K562 (cell line): Measurements from ENCODE around the gene IFTAP. TPM values are rescaled to one million over a fixed set of nuclear protein-coding genes. Genes with fewer than 3 reads are reported as not detected.

ENCODE experiments used
- PTTG1 ChIP-seq: fragments of 450-650 bp; IDR thresholded peaks from 2 replicates; pipeline ENCODE4 v1.6.1; 2016; ENCODE audit warnings: low read depth, mild to moderate bottlenecking, missing genetic modification characterization, missing compliant biosample characterization
- TBP ChIP-seq: optimal IDR thresholded peaks from 2 replicates; pipeline ENCODE3; 2011; ENCODE audit warnings: low read depth, low read length, improper control_type of control experiment
- ZNF175 ChIP-seq: fragments of 200-800 bp; sonication (Bioruptor generic); IDR thresholded peaks from 2 replicates; pipeline ENCODE4 v1.6.1; 2016; ENCODE audit warnings: low read depth, mild to moderate bottlenecking, missing genetic modification characterization, missing compliant biosample characterization
- polyA plus RNA-seq, 8 experiments: library from polyadenylated mRNA; depleted of rRNA in 4 of 8; stranded (reverse) in 5 of 8; unstranded in 3 of 8; fragments of >200 nt; fragmentation: Nextera tagmentation in 2 of 8; fragmentation: Illumina TruSeq in 1 of 8; extraction: Ambion mirVana in 2 of 8; extraction: Trizol in 1 of 8; gene quantifications; 2 replicates each; pipeline versions ENCODE4 v1.2.1 to v1.2.3, GENCODE V29; 2011 to 2014; ENCODE audit warnings: inconsistent platforms in 1 of 8, missing spikeins in 1 of 8
- total RNA-seq, 7 experiments: library from RNA; depleted of rRNA in 6 of 7; stranded (reverse); fragments of >200 nt in 6 of 7; fragmentation: Illumina TruSeq in 2 of 7; extraction: Trizol in 2 of 7; gene quantifications; 2 replicates each; pipeline versions ENCODE4 v1.2.1 to v1.2.3, GENCODE V29; 2011 to 2021; ENCODE audit warnings: low replicate concordance in 1 of 7
- TF ChIP-seq, protein P1 (sequence below): fragments of 200-800 bp; sonication (Bioruptor generic); IDR thresholded peaks from 2 replicates; pipeline ENCODE4 v1.6.1; 2016; ENCODE audit warnings: missing genetic modification characterization, missing compliant biosample characterization
- TF ChIP-seq, protein P2 (sequence below): IDR thresholded peaks from 2 replicates; pipeline ENCODE4 v1.6.1; 2012; ENCODE audit warnings: low read depth, low read length, improper control_type of control experiment, borderline replicate concordance
- TF ChIP-seq, protein P3 (sequence below), 2 experiments: fragments of 450-650 bp; IDR thresholded peaks; 2 replicates each; pipeline ENCODE4 v1.6.1; 2016; ENCODE audit warnings: mild to moderate bottlenecking in 2 of 2, borderline replicate concordance in 1 of 2, low read depth in 1 of 2, moderate library complexity in 1 of 2
- TF ChIP-seq, protein P4 (sequence below): fragments of 450-650 bp; IDR thresholded peaks from 2 replicates; pipeline ENCODE4 v1.6.1; 2016; ENCODE audit warnings: low read depth, mild to moderate bottlenecking, moderate library complexity

The IFTAP gene
- total and polyA plus RNA-seq, 9 of the 15 experiments (the other 6 are each of a cell fraction or from before 2014, with no cell fraction given), result 9.2 to 30.0 (median 17.0) TPM

DNA sequence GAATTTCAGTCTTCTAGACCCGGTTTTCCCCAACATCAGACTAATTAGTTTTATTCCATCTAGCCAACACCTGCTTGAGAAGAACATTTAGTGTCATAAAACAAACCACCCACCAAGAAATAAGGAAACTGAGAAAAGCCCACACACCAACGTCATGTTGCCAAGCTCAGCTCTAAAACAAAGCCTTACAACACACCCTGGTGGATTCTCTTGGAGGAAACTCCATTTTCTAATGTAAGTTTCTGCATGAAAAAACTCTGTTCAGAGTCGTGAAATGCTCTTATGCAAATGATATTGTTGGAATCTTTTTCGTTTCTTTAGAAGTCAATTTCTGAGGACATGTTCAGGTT, 108.7 kb downstream of the IFTAP start (continued):
- TF ChIP-seq, protein P1, sequence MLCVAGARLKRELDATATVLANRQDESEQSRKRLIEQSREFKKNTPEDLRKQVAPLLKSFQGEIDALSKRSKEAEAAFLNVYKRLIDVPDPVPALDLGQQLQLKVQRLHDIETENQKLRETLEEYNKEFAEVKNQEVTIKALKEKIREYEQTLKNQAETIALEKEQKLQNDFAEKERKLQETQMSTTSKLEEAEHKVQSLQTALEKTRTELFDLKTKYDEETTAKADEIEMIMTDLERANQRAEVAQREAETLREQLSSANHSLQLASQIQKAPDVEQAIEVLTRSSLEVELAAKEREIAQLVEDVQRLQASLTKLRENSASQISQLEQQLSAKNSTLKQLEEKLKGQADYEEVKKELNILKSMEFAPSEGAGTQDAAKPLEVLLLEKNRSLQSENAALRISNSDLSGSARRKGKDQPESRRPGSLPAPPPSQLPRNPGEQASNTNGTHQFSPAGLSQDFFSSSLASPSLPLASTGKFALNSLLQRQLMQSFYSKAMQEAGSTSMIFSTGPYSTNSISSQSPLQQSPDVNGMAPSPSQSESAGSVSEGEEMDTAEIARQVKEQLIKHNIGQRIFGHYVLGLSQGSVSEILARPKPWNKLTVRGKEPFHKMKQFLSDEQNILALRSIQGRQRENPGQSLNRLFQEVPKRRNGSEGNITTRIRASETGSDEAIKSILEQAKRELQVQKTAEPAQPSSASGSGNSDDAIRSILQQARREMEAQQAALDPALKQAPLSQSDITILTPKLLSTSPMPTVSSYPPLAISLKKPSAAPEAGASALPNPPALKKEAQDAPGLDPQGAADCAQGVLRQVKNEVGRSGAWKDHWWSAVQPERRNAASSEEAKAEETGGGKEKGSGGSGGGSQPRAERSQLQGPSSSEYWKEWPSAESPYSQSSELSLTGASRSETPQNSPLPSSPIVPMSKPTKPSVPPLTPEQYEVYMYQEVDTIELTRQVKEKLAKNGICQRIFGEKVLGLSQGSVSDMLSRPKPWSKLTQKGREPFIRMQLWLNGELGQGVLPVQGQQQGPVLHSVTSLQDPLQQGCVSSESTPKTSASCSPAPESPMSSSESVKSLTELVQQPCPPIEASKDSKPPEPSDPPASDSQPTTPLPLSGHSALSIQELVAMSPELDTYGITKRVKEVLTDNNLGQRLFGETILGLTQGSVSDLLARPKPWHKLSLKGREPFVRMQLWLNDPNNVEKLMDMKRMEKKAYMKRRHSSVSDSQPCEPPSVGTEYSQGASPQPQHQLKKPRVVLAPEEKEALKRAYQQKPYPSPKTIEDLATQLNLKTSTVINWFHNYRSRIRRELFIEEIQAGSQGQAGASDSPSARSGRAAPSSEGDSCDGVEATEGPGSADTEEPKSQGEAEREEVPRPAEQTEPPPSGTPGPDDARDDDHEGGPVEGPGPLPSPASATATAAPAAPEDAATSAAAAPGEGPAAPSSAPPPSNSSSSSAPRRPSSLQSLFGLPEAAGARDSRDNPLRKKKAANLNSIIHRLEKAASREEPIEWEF (CRISPR knock-in tag), result no peak
- no peak for TF ChIP-seq PTTG1 (tag)
- TF ChIP-seq, protein P2, sequence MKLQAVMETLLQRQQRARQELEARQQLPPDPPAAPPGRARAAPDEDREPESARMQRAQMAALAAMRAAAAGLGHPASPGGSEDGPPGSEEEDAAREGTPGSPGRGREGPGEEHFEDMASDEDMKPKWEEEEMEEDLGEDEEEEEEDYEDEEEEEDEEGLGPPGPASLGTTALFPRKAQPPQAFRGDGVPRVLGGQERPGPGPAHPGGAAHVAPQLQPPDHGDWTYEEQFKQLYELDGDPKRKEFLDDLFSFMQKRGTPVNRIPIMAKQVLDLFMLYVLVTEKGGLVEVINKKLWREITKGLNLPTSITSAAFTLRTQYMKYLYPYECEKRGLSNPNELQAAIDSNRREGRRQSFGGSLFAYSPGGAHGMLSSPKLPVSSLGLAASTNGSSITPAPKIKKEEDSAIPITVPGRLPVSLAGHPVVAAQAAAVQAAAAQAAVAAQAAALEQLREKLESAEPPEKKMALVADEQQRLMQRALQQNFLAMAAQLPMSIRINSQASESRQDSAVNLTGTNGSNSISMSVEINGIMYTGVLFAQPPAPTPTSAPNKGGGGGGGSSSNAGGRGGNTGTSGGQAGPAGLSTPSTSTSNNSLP, result no peak
- TF ChIP-seq, protein P3, sequence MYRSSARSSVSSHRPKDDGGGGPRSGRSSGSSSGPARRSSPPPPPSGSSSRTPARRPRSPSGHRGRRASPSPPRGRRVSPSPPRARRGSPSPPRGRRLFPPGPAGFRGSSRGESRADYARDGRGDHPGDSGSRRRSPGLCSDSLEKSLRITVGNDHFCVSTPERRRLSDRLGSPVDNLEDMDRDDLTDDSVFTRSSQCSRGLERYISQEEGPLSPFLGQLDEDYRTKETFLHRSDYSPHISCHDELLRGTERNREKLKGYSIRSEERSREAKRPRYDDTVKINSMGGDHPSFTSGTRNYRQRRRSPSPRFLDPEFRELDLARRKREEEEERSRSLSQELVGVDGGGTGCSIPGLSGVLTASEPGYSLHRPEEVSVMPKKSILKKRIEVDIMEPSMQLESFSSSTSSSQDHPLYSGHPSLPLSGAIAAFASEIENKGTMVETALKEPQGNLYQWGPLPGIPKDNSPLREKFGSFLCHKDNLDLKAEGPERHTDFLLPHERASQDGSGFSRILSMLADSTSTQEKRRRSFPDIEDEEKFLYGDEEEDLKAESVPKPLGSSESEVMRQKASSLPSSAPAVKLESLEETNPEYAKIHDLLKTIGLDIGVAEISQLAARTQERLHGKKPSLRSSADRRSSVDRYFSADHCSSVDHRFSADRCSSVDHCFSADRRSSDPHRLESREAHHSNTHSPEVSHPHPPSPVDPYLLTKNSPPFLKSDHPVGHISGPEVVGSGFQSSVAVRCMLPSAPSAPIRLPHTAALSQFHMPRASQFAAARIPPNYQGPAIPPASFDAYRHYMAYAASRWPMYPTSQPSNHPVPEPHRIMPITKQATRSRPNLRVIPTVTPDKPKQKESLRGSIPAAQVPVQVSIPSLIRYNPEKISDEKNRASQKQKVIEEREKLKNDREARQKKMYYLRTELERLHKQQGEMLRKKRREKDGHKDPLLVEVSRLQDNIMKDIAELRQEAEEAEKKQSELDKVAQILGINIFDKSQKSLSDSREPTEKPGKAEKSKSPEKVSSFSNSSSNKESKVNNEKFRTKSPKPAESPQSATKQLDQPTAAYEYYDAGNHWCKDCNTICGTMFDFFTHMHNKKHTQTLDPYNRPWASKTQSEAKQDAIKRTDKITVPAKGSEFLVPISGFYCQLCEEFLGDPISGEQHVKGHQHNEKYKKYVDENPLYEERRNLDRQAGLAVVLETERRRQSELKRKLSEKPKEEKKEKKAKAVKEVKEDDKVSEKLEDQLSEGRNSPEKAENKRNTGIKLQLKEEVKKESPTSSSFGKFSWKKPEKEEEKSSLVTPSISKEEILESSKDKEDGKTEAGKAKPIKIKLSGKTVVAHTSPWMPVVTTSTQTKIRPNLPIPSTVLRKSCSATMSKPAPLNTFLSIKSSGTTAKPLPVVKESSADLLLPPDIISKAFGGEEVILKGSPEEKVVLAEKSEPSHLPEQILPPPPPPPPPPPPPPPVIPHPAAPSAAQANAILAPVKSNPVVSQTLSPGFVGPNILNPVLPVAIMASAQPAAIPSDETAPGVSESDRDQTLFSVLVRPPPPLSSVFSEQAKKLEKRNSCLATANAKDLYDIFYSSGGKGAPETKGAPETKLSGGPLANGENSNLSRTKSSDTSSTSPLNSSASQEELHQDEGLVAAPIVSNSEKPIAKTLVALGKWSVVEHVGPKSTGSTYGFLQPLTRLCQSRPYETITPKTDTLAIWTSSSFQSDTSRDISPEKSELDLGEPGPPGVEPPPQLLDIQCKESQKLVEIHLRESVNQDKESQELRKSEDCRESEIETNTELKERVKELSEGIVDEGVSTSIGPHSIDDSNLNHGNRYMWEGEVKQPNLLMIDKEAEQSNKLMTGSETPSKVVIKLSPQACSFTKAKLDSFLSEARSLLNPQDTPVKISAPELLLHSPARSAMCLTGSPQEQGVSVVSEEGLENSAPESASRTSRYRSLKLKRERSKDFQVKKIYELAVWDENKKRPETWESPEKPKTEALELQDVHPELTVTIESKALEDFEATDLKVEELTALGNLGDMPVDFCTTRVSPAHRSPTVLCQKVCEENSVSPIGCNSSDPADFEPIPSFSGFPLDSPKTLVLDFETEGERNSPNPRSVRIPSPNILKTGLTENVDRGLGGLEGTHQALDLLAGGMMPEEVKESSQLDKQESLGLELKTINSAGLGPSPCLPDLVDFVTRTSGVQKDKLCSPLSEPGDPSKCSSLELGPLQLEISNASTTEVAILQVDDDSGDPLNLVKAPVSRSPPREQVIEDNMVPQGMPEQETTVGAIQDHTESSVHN (IDR thresholded peaks at IDR 0.05; ENCODE audit: borderline replicate concordance in 1 of 2, low read depth in 1 of 2), result no peak
- no peak for TF ChIP-seq ZNF175 (CRISPR knock-in tag)
- TF ChIP-seq, protein P4, sequence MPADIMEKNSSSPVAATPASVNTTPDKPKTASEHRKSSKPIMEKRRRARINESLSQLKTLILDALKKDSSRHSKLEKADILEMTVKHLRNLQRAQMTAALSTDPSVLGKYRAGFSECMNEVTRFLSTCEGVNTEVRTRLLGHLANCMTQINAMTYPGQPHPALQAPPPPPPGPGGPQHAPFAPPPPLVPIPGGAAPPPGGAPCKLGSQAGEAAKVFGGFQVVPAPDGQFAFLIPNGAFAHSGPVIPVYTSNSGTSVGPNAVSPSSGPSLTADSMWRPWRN, result no peak
- no peak for TF ChIP-seq TBP
